HCT116 (cell line): ENCODE data around the gene CNTNAP2.

Experiments used
- CTCF ChIP-seq, 3 experiments: fragments of 200-600 bp in 1 of 3; sonication (generic) in 1 of 3; IDR thresholded peaks in 2 of 3; conservative IDR thresholded peaks in 1 of 3; 2 replicates each; pipeline ENCODE4 v1.5.1; 2012 to 2017; ENCODE audit warnings: low read depth in 2 of 3, low read length in 2 of 3, antibody characterized with exemption in 1 of 3, borderline replicate concordance in 1 of 3, control low read depth in 1 of 3, mild to moderate bottlenecking in 1 of 3, mixed read lengths in 1 of 3, mixed run types in 1 of 3, moderate library complexity in 1 of 3; ENCODE audit not compliant: insufficient read depth in 1 of 3
- POLR2A ChIP-seq: IDR thresholded peaks from 2 replicates; pipeline ENCODE4 v1.7.0; 2011; ENCODE audit warnings: borderline replicate concordance; ENCODE audit not compliant: insufficient read depth, insufficient read length; ENCODE audit errors: extremely low read depth
- POLR2AphosphoS5 ChIP-seq: IDR thresholded peaks from 2 replicates; pipeline ENCODE4 v1.6.1; 2011; ENCODE audit warnings: mild to moderate bottlenecking, low read depth, low read length, moderate library complexity
- RAD21 ChIP-seq: IDR thresholded peaks from 2 replicates; pipeline ENCODE4 v1.6.1; 2012; ENCODE audit warnings: low read depth, mild to moderate bottlenecking
- SIN3A ChIP-seq: IDR thresholded peaks from 2 replicates; pipeline ENCODE4 v1.6.1; 2012; ENCODE audit warnings: low read depth
- TCF7L2 ChIP-seq: IDR thresholded peaks from 2 replicates; pipeline ENCODE4 v1.7.0; 2011; ENCODE audit warnings: borderline replicate concordance, inconsistent platforms; ENCODE audit not compliant: insufficient read depth, insufficient read length; ENCODE audit errors: extremely low read depth
- TF ChIP-seq, protein P1 (sequence below): IDR thresholded peaks from 2 replicates; pipeline ENCODE4 v1.6.1; 2011; ENCODE audit warnings: mild to moderate bottlenecking, low read length, moderate library complexity; ENCODE audit not compliant: insufficient replicate concordance; ENCODE audit errors: extremely low read depth

GRCh38 chr7:147605323-147605722 is 1488.7 kb downstream of the CNTNAP2 start:
- TF ChIP-seq POLR2AphosphoS5 (no peak), SIN3A (no peak), CTCF (IDR thresholded peaks at IDR 0.05 in 2 of 3, conservative IDR thresholded peaks at IDR 0.05 in 1 of 3; ENCODE audit: borderline replicate concordance in 1 of 3, insufficient read depth in 1 of 3, low read depth in 2 of 3, low read length in 2 of 3) (no peak), POLR2A (no peak), TCF7L2 (no peak), RAD21 (no peak)
- TF ChIP-seq, protein P1, sequence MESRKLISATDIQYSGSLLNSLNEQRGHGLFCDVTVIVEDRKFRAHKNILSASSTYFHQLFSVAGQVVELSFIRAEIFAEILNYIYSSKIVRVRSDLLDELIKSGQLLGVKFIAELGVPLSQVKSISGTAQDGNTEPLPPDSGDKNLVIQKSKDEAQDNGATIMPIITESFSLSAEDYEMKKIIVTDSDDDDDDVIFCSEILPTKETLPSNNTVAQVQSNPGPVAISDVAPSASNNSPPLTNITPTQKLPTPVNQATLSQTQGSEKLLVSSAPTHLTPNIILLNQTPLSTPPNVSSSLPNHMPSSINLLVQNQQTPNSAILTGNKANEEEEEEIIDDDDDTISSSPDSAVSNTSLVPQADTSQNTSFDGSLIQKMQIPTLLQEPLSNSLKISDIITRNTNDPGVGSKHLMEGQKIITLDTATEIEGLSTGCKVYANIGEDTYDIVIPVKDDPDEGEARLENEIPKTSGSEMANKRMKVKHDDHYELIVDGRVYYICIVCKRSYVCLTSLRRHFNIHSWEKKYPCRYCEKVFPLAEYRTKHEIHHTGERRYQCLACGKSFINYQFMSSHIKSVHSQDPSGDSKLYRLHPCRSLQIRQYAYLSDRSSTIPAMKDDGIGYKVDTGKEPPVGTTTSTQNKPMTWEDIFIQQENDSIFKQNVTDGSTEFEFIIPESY = no peak
